ENCODE measurements around the gene NPAS4.
"Not testable (repeated sequence)": the region's sequence is repeated elsewhere in the genome, so short reads cannot be mapped to it uniquely, and the experiment has no call there.

NPAS4 gene

DNA sequence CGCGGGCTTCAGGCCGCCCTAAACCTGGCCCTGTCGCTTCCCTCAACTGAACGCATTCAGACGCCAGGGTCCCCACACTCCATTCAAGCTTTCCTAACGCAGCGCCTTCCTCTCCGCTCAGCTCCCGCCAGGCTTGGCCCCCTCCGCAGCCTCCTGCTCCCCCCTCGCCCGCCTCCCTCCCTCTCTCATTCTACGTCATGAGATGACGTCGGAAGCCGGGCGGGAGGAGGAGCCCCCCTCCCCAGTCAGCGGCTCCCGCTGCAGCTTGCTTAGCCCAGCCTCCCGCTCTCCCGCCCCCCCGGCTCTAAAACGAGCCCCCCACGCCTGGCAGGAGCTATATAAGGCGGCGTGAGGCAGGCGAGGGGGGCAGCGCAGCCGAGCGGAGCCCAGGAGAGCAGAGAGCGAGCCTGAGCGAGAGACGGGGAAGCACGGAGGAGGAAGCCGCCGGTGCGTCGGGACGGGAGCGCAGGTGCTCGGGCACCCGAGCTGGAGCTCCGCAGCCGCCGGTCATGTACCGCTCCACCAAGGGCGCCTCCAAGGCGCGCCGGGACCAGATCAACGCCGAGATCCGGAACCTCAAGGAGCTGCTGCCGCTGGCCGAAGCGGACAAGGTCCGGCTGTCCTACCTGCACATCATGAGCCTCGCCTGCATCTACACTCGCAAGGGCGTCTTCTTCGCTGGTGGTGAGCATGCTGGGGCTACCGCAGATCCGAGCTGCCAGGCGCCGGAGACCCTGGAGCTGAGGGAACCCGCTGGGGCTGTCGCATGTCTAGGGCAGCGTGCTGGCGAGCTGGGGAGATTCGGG is at the start of gene NPAS4:
Gene NPAS4 (plus strand): TSS at position 365 of the 806 bp plus-strand sequence. CDS start 145 bp downstream, at position 510.
- DNase-seq = peak; percentile 58 to 77

DNA sequence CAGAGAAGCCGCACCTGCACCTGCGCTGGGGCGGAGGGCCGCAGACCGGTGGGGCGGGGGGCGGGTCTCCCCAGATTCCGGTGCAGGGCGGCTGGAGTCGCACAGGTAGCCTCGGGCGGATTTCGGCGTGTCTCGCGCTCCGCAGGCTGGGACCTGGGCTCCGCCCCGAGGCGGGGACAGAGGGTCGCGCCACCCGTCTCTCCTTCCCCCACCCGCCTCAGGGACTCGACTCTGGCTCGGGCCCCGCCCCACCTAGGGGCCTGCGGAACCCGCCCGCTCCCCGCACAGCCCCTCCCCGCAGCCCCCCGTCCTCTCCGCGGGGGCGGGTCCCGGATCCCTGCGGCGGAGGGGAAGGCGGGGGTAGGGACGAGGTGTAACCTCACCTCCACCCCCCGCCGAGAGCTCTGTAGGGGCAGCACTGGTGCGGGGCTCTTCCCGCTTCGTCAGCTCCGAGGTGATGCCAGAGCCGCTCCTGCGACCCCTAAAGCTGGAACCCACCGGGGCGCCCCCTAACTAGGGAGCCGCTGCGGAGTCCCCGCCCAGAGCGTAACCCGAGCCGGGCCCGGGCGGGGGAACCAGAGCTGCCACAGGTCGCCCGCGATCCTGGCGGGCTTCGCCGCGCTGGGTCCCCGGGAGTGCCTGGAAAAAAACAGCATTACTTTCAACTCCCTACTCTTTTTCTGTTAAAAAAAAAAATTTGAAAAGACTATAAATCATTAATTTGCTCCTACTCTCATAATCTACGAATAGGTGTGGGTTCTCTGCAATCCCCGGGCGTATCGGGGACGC is 49.0 kb upstream of the NPAS4 start, which contains the start of gene SLC29A2:
Gene SLC29A2 (minus strand): TSS at position 134 of the 789 bp plus-strand sequence. CDS start 169 bp downstream, outside the sequence.
- peak; percentile 89 to 94 for DNase-seq

DNA sequence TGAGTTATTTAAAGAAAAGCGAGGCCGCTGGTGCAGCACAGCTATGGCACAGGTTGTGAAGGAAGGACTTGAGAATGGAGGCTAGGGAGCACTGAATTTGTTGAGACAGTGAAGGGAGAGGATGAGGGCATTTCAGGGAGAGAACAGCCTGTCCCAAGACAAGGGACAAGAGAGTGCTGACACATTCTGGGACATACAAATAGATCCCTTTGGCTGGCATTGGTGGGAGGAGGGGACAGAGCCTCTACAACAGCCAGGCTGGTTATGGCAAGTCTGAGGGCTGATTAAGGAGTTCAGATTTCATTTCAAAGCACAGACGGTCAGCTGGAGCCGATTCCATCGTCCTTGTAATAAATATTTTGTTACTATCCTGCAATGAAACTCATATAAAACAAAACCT is 47.6 kb upstream of the NPAS4 start:
- DNase-seq = no peak

DNA sequence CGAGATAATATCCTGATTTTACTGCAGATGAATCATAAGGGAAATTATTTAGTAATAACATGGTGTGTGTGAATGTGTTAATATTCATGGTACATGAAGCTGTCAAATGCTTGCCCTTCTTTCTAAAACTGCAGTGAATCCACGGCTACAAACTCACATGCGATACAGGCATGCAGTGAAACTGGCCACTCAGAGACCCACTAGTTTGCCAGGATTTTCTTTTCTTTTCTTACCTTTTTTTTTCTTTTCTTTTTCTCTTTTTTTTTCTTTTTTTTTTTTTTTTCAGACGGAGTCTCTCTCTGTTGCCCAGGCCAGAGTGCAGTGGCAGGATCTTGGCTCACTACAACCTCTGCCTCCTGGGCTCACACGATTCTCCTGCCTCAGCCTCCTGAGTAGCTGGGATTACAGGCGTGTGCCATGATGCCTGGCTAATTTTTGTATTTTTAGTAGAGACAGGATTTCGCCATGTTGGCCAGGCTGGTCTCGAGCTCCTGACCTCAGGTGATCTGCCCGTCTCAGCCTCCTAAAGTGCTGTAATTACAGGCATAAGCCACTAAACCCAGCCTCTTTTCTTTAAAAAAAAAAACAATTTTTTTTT is 47.0 kb upstream of the NPAS4 start:
- DNase-seq = not testable (repeated sequence)

DNA sequence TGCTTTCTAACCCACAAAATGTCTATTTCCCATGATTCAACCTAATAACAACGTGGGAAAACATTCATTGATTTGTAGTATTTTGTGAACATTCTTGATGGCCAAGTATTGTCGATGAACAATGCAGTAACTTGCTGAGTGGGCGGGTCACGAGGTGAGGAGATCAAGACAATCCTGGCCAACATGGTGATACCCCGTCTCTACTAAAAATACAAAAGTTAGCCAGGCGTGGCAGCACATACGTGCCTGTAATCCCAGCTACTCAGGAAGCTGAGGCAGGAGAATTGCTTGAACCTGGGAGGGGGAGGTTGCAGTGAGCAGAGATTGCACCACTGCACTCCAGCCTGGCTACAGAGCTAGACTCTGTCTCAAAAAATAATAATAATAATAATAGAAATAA is 40.6 kb upstream of the NPAS4 start:
- not testable (repeated sequence) for DNase-seq

DNA sequence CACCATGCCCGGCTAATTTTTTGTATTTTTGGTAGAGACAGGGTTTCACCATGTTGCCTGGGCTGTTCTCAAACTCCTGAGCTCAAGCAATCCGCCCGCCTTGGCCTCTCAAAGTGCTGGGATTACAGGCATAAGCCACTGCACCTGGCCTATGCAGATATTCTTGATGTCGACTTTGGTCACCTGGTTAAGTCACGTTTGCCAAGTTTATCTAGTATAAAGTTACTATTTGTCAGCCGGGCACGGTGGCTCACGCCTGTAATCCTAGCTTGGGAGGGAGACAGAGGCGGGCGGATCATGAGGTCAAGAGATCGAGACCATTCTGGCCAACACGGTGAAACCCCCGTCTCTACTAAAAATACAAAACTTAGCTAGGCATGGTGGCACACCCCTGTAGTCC is 36.5 kb upstream of the NPAS4 start:
- not testable (repeated sequence) for DNase-seq

DNA sequence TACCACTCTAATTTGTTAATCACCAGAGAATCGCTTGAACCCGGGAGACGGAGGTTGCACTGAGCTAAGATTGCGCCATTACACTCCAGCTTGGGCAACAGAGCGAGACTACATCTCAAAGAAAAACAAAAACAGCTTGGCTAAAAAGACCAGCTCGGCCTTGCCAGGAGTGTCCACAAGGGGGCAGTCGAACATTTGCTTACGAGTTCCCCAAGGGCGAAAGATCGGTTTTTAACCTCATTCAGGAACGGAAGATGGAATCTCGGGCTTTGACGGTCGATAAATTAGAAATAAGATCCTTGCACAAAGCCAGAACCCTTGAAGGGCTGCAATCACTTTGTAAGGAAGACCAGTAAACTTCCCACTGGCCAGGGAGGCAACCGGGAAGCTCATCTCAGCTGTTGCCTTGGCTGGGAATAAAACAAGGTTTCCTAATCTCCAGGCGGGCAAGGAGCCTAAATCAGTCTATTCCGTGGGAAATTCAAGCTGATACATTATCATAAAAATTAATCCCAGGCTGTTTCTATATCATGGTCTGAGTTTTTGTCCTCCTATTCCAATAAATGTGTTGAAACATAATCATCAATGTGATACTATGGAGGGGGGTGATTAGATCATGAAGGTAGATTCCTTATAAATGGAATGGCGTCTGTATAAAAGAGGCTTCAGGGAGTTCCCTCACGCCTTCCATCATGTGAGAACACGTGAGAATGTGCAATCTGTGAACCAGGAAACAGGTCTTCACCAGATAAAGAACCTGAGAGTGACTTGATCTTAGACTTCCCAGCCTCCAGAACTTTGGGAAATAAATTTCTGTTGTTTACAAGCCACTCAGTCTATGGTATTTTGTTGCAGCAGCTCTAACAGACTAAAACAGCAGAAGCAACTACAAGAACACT is 34.4 kb upstream of the NPAS4 start:
- peak; percentile 57 to 81 for DNase-seq

DNA sequence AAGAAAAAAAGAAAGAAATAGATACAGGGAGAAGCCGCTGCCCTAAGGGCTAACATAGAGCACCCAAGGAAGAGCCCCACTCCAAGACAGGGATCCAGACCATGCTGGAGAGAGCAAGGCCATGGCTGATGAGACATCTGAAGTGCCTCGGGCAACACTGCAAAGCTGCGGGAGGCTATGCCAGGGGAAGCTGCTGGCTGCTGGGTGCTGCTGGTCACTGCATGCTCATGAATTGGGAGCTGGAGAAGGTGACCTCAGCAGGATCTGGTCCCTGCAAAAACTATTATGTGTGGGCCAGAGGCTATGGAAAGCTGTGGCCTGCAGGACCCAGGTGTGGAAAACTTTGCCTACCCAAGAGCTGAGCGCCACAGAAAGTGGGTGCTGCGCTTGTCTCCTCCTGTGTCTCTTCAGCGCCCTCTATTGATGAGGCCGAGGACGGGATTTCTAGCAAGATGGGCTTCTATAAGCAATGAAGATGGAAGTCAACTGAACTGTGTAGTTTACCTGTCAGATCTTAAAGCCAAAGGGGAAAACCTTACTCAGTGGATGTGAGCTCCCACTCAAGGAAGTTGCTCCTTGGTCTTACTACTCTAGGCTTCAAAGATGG is 32.0 kb upstream of the NPAS4 start:
- peak; percentile 37 to 53 for DNase-seq

DNA sequence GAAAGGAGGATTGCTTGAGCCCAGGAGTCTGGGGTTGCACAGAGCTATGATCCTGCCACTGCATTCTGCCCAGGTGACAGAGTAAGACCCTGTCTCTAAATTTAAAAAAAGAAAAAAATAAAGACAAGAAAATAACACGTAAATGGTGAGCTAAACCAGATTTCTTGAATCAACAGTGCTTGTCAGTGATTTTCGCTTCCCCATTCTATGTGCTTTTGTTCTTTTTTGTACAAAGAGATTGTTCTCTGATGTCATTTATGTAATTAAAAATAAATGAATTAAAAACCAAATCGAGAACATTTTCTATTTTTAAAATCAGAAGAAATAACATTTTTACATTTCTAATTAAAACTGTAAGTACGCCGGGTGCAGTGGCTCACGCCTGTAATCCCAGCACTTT is 29.5 kb upstream of the NPAS4 start:
- no peak for DNase-seq

DNA sequence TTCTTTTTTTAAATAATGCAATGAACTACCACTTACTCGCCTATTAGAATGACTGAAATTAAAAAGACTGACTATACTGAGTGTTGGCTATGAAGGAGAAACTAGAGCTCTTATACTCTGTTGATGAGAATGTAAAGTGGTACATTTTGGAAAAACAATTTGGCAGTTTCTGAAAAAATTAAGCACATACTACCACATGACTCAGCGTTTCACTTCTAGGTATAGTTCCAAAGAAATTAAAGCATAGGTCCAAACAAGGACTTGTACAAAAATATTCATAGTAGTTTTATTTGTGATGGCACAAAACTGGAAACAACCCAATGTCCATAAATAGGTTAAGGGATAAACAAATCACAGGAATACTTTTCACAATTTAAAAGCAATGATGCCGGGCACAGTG is 26.9 kb upstream of the NPAS4 start:
- DNase-seq = no peak

DNA sequence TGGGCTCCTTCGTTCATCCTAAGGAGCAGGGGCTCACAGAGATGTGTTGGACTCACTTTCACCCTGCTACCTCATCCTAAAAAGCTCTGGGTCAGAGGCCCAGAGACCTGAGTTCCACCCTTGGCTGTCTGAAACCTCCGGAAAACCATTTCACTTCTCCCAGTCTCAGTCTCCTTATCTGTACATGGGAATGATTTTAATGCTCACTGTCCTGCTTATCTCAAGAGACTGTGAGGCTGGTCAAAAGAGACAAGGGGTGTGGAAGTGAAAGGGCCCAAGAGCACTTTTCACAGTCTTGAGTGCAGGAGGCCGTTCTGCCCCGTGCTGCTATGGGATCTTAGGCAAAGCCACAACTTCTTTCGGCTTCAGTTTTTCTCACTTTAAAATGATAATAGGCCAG is 13.2 kb upstream of the NPAS4 start:
- no peak for DNase-seq

DNA sequence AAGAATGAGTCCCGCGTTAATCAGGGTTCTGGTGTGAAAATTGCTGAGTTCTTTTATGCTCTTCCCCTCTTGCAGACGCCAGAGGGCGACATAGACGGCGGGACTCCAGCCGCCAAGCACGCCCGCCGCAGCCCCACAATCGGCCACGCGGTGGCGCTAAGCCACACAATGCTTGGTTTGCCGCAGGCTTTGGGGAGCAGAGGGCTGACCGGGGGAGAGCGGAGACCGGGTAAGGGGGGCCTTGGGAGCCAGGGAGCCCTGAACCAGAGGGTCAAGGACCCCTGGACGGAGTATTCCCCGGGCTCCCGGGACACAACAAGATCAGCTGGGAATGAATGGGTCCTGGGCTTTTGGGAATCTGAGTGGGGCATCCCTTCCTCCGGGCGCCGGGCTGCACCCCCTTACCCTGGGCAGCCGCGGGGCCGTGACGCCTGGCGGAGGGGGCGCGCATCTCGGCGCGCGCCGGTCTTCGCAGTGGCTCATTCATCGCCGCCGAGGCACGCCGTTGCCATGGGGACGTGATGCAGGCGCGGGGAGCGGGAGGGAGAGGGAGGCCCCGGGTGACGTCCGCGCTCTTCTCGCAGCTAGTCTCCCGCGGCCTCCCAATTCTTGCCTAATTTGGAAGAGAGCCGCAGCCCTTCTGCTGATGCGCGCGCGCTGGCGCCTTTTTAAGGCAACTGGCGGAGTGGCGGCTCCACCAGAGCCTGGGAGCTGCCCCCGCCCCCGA is 12.2 kb upstream of the NPAS4 start:
- DNase-seq = peak; percentile 83 to 89

DNA sequence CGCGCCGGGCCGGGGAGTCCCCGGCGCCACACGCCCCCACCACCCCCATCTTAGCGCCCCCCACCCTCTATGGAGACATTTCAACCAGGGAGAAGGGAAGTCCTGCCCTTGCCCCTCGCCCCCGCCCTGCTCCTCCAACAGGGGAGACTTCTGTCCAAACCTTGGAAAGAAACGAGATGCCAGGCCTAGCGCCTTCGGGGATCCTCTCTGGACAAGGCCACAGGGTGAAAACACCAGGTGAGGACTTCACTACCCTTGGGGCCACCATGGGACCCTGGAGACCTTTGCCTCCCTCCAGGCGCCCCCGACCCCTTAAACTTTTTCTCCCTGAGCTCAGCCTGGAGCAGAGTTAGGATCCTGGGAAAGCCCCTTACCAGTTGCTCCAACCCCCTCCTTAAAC is 11.6 kb upstream of the NPAS4 start:
- DNase-seq = no peak

DNA sequence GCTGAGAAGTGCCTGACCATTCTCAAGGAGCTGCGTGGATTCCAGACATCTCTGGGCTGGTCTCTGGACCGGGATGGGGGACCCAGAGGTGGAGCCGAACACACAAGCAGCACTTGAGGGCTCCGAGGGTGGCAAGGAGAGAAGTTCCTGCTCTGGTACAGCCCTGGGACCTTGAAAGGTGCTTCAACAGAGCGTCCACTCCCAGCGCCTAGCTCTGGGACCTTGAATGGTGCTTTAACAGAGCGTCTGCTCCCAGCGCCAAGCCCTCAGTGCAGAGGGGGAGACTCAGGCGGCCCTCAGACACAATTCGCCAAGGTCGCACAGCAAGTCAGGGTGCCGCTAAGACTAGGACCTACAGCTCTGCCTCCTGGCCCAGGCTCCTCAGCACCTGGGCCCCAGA is 10.6 kb upstream of the NPAS4 start:
- DNase-seq = no peak

DNA sequence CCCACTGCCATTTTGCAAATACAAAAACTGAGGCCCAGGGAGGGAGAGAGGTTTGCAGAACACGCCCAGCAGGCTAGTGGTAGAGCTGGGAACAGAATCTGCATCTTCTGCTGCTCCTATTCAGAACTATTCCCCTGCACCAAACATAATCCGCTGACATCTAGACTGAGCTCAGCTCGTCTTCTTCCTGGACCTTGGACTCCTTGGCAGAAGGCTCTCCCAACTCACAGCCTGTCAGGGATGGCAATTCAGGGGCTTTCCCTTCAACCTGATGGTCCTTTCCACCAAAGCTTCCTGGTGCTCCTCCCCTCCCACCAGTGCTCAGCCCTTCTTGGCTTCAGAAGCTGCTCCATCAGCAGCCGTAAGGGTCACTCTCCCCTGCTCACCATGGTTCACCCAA is 9.5 kb upstream of the NPAS4 start:
- no peak for DNase-seq

DNA sequence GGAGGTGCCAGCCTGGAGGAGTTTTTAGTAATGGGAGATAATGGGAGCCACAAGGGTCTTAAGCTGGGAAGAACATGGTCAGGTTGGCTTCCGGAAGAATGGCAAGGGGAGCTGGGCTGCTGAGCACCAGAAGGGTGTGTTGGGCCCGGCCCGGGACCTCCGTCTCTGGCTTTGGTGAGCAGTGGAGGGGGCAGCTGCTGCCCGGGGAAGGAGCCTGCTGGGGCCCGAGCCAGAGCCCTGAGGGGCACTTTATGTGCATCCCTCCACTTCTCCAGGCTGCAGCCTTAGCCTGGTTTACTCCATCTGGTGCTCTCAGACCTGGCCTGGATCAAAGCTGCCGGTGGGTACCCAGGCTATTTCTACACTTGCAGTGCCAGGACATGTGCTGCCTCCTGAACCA is 8.7 kb upstream of the NPAS4 start:
- no peak for DNase-seq

DNA sequence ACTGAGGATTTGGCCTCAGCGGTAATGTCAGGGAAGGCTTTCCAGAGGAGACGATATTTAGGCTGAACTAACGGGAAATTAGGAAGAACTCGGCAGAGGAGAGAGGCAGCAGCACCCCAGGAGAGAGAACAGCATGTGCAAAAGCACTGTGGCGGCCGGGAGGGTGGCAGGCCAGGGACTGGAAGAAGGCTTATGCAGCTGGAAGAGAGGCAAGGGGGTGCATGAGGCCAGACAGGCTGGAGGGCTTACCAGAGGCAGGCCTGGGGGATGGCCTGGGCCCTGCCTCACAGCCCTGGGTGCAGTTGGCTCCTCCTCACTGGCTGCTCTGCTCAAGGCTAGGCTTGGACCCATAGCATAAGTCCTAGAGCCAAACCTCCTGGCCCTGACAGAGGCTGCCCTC is 7.7 kb upstream of the NPAS4 start:
- DNase-seq = no peak

DNA sequence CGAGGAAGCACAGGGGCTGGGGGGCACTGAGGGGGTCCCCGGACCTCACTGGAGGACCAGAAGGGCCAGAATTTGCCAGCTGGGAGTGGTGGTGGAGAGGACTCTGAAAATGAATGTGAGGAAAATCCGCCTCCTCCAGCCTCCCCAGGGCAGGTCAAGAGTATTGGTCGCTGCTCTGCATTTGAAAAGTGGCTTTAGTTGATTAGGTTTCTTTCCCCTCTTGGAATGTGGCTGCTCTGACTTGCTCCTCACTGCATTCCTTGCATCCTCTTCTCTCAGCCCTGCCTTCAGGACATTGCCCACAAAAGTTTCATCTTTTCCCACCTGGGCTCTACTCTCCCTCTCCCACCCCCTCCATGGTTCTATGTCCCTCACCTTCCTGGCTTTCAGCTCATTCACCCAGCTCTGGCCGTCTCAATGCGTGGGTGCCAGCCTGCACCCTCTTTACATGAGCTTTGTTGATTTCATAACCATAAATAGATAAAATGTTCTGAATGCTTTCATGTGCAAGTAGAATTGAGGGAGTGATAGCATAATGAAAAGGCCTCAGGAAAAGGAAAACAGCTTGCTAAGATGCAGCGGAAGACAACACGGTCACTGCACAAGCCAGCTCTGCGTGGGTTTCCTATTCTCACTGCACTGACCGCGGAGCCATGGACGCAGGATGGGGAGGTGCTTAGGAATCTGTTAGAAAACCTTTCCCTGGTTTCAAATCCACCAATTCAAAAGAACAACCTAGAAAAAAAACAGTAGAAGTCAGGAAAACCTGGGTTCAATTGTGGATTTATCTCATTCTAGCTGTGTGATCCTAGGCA is 6.5 kb upstream of the NPAS4 start:
- no peak for DNase-seq

DNA sequence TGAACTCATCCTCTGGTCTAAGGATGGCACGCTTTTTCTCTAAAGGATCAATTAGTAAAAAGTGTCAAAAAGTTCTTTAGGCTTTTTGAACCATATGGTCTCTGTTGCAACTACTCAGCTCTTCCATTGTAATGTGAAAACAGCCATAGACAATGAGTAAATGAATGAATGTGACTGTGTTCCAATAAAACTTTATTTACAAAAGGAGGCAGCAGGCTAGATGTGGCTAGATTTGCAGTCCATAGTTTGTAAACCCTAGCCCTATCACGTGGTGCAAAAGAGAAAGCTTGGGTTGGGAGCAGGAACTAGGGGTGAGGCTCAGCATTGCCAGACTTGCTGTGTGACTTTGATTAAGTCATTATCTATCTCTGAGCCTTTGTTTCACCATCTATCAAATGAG is 5.4 kb upstream of the NPAS4 start:
- no peak for DNase-seq

DNA sequence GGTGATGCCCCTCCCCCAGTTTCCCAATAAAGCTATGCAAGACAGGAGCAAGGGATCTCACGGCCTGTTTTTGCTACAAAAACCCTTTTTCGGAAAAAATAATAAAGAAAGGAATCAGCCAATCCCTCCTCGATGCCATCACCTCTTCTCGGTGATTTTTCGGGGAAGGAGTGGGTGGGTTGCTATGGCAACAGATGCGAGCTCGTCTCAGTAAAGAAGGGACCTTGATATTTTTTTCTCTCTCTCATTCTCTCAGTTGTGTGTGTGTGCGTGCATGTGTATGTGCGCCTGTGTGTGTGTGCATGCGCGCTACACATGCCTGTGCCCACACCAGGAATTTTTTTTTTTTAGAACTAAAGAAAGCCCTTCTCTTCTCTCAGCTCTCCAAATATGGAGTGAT is 3.8 kb upstream of the NPAS4 start:
- DNase-seq = no peak
